ENCODE data around the gene BIRC5. TPM values are rescaled to one million over a fixed set of nuclear protein-coding genes. Genes with fewer than 3 reads are reported as not detected.
"Not testable (repeated sequence)": the region's sequence is repeated elsewhere in the genome, so short reads cannot be mapped to it uniquely, and the experiment has no call there.

Gene BIRC5
- total RNA-seq, 4 donors from 2014 or later = 2.4 to 6.5 (median 5.7) TPM

- no peak overlapping the region for H3K4me3 ChIP-seq
- no peaks in the 10 kb centered on the region for H3K36me3 ChIP-seq
- H3K27me3 ChIP-seq = peaks cover 0 to 14% of the 10 kb centered on the region in 2 donors
- TF ChIP-seq, protein P1, sequence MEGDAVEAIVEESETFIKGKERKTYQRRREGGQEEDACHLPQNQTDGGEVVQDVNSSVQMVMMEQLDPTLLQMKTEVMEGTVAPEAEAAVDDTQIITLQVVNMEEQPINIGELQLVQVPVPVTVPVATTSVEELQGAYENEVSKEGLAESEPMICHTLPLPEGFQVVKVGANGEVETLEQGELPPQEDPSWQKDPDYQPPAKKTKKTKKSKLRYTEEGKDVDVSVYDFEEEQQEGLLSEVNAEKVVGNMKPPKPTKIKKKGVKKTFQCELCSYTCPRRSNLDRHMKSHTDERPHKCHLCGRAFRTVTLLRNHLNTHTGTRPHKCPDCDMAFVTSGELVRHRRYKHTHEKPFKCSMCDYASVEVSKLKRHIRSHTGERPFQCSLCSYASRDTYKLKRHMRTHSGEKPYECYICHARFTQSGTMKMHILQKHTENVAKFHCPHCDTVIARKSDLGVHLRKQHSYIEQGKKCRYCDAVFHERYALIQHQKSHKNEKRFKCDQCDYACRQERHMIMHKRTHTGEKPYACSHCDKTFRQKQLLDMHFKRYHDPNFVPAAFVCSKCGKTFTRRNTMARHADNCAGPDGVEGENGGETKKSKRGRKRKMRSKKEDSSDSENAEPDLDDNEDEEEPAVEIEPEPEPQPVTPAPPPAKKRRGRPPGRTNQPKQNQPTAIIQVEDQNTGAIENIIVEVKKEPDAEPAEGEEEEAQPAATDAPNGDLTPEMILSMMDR (IDR thresholded peaks at IDR 0.05) = no peak
- no peak for TF ChIP-seq POLR2A (IDR thresholded peaks at IDR 0.05)
- no peak overlapping the region for H3K27ac ChIP-seq
- DNase-seq = no peak
- peaks cover 0 to 9% (median 3%) of the 10 kb centered on the region in 4 donors for H3K4me1 ChIP-seq
- no peaks in the 10 kb centered on the region for H3K9me3 ChIP-seq
Measured at GRCh38 chr17:78232859-78233173, 18.8 kb downstream of the BIRC5 start.

GRCh38 chr17:78233678-78234077 is 19.6 kb downstream of the BIRC5 start:
- TF ChIP-seq, protein P1 (IDR thresholded peaks at IDR 0.05) = no peak
- no peak for TF ChIP-seq POLR2A (IDR thresholded peaks at IDR 0.05)
- peaks cover 0 to 14% of the 10 kb centered on the region in 2 donors for H3K27me3 ChIP-seq
- DNase-seq = no peak
- H3K9me3 ChIP-seq = no peaks in the 10 kb centered on the region
- H3K36me3 ChIP-seq = no peaks in the 10 kb centered on the region
- no peak overlapping the region for H3K4me3 ChIP-seq
- no peak overlapping the region for H3K27ac ChIP-seq
- H3K4me1 ChIP-seq = peaks cover 0 to 9% (median 3%) of the 10 kb centered on the region in 4 donors

DNA sequence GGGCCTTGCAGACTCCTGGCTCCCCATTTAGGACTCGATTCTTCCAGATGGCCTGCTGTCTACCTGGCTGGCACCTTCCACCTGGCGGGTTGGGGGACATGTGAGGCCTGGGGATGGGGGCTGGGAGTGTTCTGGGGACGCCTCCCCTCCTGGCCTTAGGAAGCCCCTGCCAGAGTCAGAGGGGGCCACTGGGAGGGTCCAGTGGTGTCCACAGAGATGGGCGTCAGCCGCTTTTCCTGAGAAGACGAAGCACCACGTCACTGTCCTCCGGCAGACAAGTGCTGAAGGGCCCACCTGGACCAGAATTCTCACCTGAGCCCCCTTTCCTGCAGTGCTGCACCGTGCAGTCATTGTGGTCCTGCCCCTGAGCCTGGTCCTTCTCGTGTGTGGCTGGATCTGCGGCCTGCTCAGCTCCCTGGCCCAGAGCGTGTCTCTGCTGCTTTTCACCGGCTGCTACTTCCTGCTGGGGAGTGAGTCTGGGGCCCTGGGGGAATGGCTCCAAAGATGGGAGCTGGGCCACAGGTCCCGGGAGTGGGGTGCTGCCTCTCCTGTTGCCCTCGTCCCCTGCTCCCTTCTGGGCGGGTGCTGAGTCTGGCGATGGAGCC is 20.3 kb downstream of the BIRC5 start:
- Histone ChIP-seq H3K9me3 (no peaks in the 10 kb centered on the region), H3K4me3 (no peak overlapping the region), H3K36me3 (no peaks in the 10 kb centered on the region), H3K4me1 (peaks cover 0 to 9% (median 3%) of the 10 kb centered on the region in 4 donors), H3K27me3 (peaks cover 0 to 14% of the 10 kb centered on the region in 2 donors), H3K27ac (no peak overlapping the region)
- TF ChIP-seq POLR2A (IDR thresholded peaks at IDR 0.05) = no peak
- TF ChIP-seq, protein P1 (IDR thresholded peaks at IDR 0.05) = no peak
- no peak for DNase-seq

GRCh38 chr17:78235022-78235421 is 21.0 kb downstream of the BIRC5 start:
- H3K4me3 ChIP-seq, DNase-seq, H3K4me1 ChIP-seq, H3K9me3 ChIP-seq, H3K36me3 ChIP-seq, H3K27ac ChIP-seq: not testable (repeated sequence)
- H3K27me3 ChIP-seq = peaks cover 0 to 14% of the 10 kb centered on the region in 2 donors

DNA sequence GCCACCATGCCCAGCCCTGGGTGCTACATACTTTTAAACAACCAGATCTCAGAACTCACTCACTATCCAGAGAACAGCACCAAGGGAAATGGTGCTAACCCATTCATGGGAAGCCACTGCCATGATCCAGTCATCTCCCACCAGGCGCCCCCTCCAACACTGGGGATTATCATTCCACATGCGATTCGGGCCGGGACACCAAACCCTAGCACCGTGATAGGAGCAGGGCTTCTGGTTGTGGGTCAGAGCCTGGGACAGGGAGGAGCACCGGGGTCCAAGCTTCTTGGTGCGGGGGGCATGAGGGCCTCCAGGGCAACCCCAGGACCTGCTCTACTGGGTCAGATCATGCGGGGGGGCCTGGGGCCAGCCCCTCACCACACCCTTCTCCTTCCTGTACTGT is 21.8 kb downstream of the BIRC5 start:
- Histone ChIP-seq H3K4me1 (peaks cover 0 to 9% (median 3%) of the 10 kb centered on the region in 4 donors), H3K36me3 (no peaks in the 10 kb centered on the region)

GRCh38 chr17:78236362-78237127 is 22.5 kb downstream of the BIRC5 start:
- no peaks in the 10 kb centered on the region for H3K36me3 ChIP-seq
- no peak overlapping the region for H3K4me3 ChIP-seq
- H3K27ac ChIP-seq = no peak overlapping the region
- H3K27me3 ChIP-seq = peaks cover 0 to 8% of the 10 kb centered on the region in 2 donors
- no peak for TF ChIP-seq POLR2A (IDR thresholded peaks at IDR 0.05)
- TF ChIP-seq, protein P1 (IDR thresholded peaks at IDR 0.05) = no peak
- peaks cover 0 to 7% (median 3%) of the 10 kb centered on the region in 4 donors for H3K4me1 ChIP-seq
- no peak for DNase-seq
- no peaks in the 10 kb centered on the region for H3K9me3 ChIP-seq

More for the DNA sequence above, 21.8 kb downstream of the BIRC5 start:
- Histone ChIP-seq H3K9me3 (no peaks in the 10 kb centered on the region), H3K4me3 (no peak overlapping the region), H3K27ac (no peak overlapping the region), H3K27me3 (peaks cover 0 to 14% of the 10 kb centered on the region in 2 donors)
- TF ChIP-seq, protein P1 (IDR thresholded peaks at IDR 0.05) = no peak
- TF ChIP-seq POLR2A (IDR thresholded peaks at IDR 0.05) = no peak
- DNase-seq = no peak
